ENCODE data around the gene KCNJ2. TPM values are rescaled to one million over a fixed set of nuclear protein-coding genes. Genes with fewer than 3 reads are reported as not detected.

KCNJ2 gene
- total RNA-seq, 1 experiment from 2014 or later: 0.15 TPM

DNA sequence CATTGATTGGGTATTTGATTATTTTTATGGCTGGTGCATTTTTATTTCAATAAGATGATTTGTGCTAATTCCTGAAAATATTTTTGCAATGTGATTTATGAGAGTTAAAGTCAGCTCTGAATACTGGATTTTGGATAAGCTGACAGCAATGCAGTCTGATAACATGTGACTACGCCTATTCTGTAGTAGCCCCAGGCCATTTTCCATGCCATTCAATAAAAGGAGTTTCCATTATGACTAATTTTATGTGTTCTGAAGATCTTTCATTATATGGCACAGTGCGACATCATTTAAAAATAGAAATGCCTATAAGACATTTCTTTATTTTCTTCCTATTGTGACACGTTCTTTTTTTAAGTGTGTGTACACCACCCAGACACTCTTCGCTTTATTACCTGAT is 46.3 kb downstream of the KCNJ2 start:
- Histone ChIP-seq H2BK120ac (ENCODE audit: low read depth, low read length, poor library complexity, severe bottlenecking) (no peak overlapping the region), H3K23me2 (ENCODE audit: insufficient read length, low read depth, low read length, poor library complexity, severe bottlenecking) (no peaks in the 10 kb centered on the region), H2BK15ac (ENCODE audit: low read depth, low read length) (no peak overlapping the region), H3K56ac (ENCODE audit: insufficient read length, low read depth, low read length) (no peak overlapping the region), H3T11ph (ENCODE audit: low read length) (no peak overlapping the region), H2BK20ac (ENCODE audit: low read depth, low read length, poor library complexity, severe bottlenecking) (no peak overlapping the region), H3K79me2 (ENCODE audit: insufficient read depth, low read length) (no peaks in the 10 kb centered on the region), H3K14ac (ENCODE audit: insufficient read depth, low read length) (no peak overlapping the region), H3K9me3 (ENCODE audit: control insufficient read depth, low read depth, low read length) (no peaks in the 10 kb centered on the region), H4K20me1 (ENCODE audit: control insufficient read depth, insufficient read depth, insufficient read length) (no peaks in the 10 kb centered on the region), H3K4me2 (ENCODE audit: insufficient read depth, insufficient read length, low read length) (no peak overlapping the region), H3K18ac (ENCODE audit: insufficient read length, low read depth, low read length) (no peak overlapping the region), H4K91ac (ENCODE audit: insufficient read length, low read depth, low read length) (no peak overlapping the region), H3K27ac (ENCODE audit: insufficient read length, low read depth, low read length) (no peak overlapping the region), H3K4ac (ENCODE audit: low read depth, low read length) (no peak overlapping the region), H3K79me1 (ENCODE audit: insufficient read depth, low read depth, low read length, poor library complexity, severe bottlenecking) (no peaks in the 10 kb centered on the region), H3K27me3 (ENCODE audit: insufficient read depth, low read length) (no peaks in the 10 kb centered on the region), H2BK5ac (ENCODE audit: insufficient read length, low read length) (no peak overlapping the region), H3K4me1 (ENCODE audit: insufficient read depth, low read length) (no peaks in the 10 kb centered on the region), H3K9ac (ENCODE audit: extremely low read depth, insufficient read length, low read length) (no peak overlapping the region), H4K5ac (ENCODE audit: insufficient read length, low read depth, low read length) (no peak overlapping the region), H2AK5ac (ENCODE audit: insufficient read length, low read length) (no peak overlapping the region), H2AFZ (ENCODE audit: low read length) (no peak overlapping the region), H4K8ac (replicated peaks; ENCODE audit: insufficient read length, low read depth, low read length) (no peak overlapping the region), H2BK12ac (ENCODE audit: insufficient read length, low read depth, low read length) (no peak overlapping the region), H3K23ac (ENCODE audit: insufficient read length, low read depth, low read length) (no peak overlapping the region)
- H3K27ac Mint-ChIP-seq: no peak overlapping the region
- peaks cover 16 to 18% of the 10 kb centered on the region in 2 experiments for H3K9me3 Mint-ChIP-seq
- peaks cover 6 to 17% of the 10 kb centered on the region in 2 experiments for H3K4me1 Mint-ChIP-seq
- no peak for DNase-seq
- no peaks in the 10 kb centered on the region for H3K27me3 Mint-ChIP-seq (ENCODE audit: low read depth)
- H3K36me3 Mint-ChIP-seq (ENCODE audit: insufficient read depth in 1 of 3, low read depth in 3 of 3): peaks cover 7 to 20% (median 7%) of the 10 kb centered on the region in 3 experiments
- WGBS (ENCODE audit: extremely low coverage, insufficient read length, low lambda C conversion rate): no CpG with 5 or more reads among the region's 4 CpGs
- TF ChIP-seq, protein P1, sequence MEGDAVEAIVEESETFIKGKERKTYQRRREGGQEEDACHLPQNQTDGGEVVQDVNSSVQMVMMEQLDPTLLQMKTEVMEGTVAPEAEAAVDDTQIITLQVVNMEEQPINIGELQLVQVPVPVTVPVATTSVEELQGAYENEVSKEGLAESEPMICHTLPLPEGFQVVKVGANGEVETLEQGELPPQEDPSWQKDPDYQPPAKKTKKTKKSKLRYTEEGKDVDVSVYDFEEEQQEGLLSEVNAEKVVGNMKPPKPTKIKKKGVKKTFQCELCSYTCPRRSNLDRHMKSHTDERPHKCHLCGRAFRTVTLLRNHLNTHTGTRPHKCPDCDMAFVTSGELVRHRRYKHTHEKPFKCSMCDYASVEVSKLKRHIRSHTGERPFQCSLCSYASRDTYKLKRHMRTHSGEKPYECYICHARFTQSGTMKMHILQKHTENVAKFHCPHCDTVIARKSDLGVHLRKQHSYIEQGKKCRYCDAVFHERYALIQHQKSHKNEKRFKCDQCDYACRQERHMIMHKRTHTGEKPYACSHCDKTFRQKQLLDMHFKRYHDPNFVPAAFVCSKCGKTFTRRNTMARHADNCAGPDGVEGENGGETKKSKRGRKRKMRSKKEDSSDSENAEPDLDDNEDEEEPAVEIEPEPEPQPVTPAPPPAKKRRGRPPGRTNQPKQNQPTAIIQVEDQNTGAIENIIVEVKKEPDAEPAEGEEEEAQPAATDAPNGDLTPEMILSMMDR (conservative IDR thresholded peaks at IDR 0.05): no peak
- H3K4me3 Mint-ChIP-seq: no peak overlapping the region

Measured in H9 (cell line).